Spleen (tissue), 7 donors: ENCODE results near the gene GPAT3.

ENCODE experiments used
- CTCF ChIP-seq, 11 experiments: fragments of 200-600 bp in 7 of 11; fragments of 450-650 bp in 4 of 11; sonication (generic) in 4 of 11; IDR thresholded peaks in 8 of 11; conservative IDR thresholded peaks in 3 of 11; 1 replicate in 7 of 11; 2 replicates in 4 of 11; pipeline versions ENCODE4 v1.4.0 to v1.8.0; 2016 to 2021; ENCODE audit warnings: antibody characterized with exemption in 11 of 11, inconsistent platforms in 4 of 11, mild to moderate bottlenecking in 1 of 11
- POLR2A ChIP-seq, 3 donors: fragments of 450-650 bp; IDR thresholded peaks; one replicate each; pipeline ENCODE4 v1.5.1; 2017; ENCODE audit warnings: antibody characterized with exemption in 3 of 3, mild to moderate bottlenecking in 1 of 3
- donor health status: DM: no; HTN: no; CAD: no; lungs with moderate emphysema.
- donor health status: DM: no; HTN: no; CAD: no.
- donor health status: DM: no; HTN: no; CAD: no.

- TF ChIP-seq CTCF (IDR thresholded peaks at IDR 0.05 in 8 of 11, conservative IDR thresholded peaks at IDR 0.05 in 3 of 11) = no peak
- TF ChIP-seq POLR2A (IDR thresholded peaks at IDR 0.05) = no peak
Measured at GRCh38 chr4:83616252-83616651, 80.3 kb downstream of the GPAT3 start.
